Measurements from ENCODE around the gene CDKAL1.
A peak's percentile ranks its signal among the peaks of the same experiment; 100 is the strongest.
"Not testable (repeated sequence)": the region's sequence is repeated elsewhere in the genome, so short reads cannot be mapped to it uniquely, and the experiment has no call there.

CDKAL1 gene

GRCh38 chr6:20819774-20820400, 285.6 kb downstream of the CDKAL1 start:
- peaks cover 2% of the 10 kb centered on the region for H3K9me3 Mint-ChIP-seq
- no peak overlapping the region for H3K27ac Mint-ChIP-seq
- no peaks in the 10 kb centered on the region for H3K27me3 Mint-ChIP-seq (ENCODE audit: low read depth)
- DNase-seq (ENCODE audit: low spot score), result no peak
- peaks cover 3% of the 10 kb centered on the region for H3K4me1 Mint-ChIP-seq (ENCODE audit: low read depth)
- no peak overlapping the region for H3K4me3 Mint-ChIP-seq
- peaks cover 13% of the 10 kb centered on the region for H3K36me3 Mint-ChIP-seq (ENCODE audit: low read depth)

- no peaks in the 10 kb centered on the region for H3K9me3 Mint-ChIP-seq
- H3K27ac Mint-ChIP-seq, result no peak overlapping the region
- no peaks in the 10 kb centered on the region for H3K27me3 Mint-ChIP-seq (ENCODE audit: low read depth)
- H3K4me3 Mint-ChIP-seq, result no peak overlapping the region
- H3K4me1 Mint-ChIP-seq (ENCODE audit: low read depth), result no peaks in the 10 kb centered on the region
- no peak for DNase-seq (ENCODE audit: low spot score)
- peaks cover 9% of the 10 kb centered on the region for H3K36me3 Mint-ChIP-seq (ENCODE audit: low read depth)
Measured at GRCh38 chr6:20826378-20826777, 292.1 kb downstream of the CDKAL1 start.

GRCh38 chr6:20827798-20828197, 293.5 kb downstream of the CDKAL1 start:
- Mint-ChIP-seq H3K27me3 (ENCODE audit: low read depth) (no peaks in the 10 kb centered on the region), H3K36me3 (ENCODE audit: low read depth) (peaks cover 10% of the 10 kb centered on the region), H3K9me3 (no peaks in the 10 kb centered on the region), H3K27ac (no peak overlapping the region), H3K4me3 (no peak overlapping the region), H3K4me1 (ENCODE audit: low read depth) (no peaks in the 10 kb centered on the region)
- DNase-seq (ENCODE audit: low spot score), result no peak

GRCh38 chr6:20830576-20830975, 296.3 kb downstream of the CDKAL1 start:
- Mint-ChIP-seq H3K36me3 (ENCODE audit: low read depth) (peaks cover 9% of the 10 kb centered on the region), H3K27ac (no peak overlapping the region)

GRCh38 chr6:20831251-20831650, 297.0 kb downstream of the CDKAL1 start:
- not testable (repeated sequence) for DNase-seq (ENCODE audit: low spot score); H3K4me3 Mint-ChIP-seq; H3K9me3 Mint-ChIP-seq; H3K27me3 Mint-ChIP-seq (ENCODE audit: low read depth); H3K27ac Mint-ChIP-seq
- H3K4me1 Mint-ChIP-seq (ENCODE audit: low read depth), result peaks cover 13% of the 10 kb centered on the region
- peaks cover 10% of the 10 kb centered on the region for H3K36me3 Mint-ChIP-seq (ENCODE audit: low read depth)

More at GRCh38 chr6:20830576-20830975, 296.3 kb downstream of the CDKAL1 start:
- Mint-ChIP-seq H3K9me3 (no peaks in the 10 kb centered on the region), H3K4me3 (no peak overlapping the region), H3K4me1 (ENCODE audit: low read depth) (peaks cover 10% of the 10 kb centered on the region), H3K27me3 (ENCODE audit: low read depth) (no peaks in the 10 kb centered on the region)
- DNase-seq (ENCODE audit: low spot score), result no peak

GRCh38 chr6:20833881-20834515, 299.7 kb downstream of the CDKAL1 start:
- Mint-ChIP-seq H3K4me3 (no peak overlapping the region), H3K4me1 (ENCODE audit: low read depth) (peaks cover 26% of the 10 kb centered on the region), H3K27ac (no peak overlapping the region), H3K9me3 (no peaks in the 10 kb centered on the region), H3K36me3 (ENCODE audit: low read depth) (peaks cover 10% of the 10 kb centered on the region), H3K27me3 (ENCODE audit: low read depth) (no peaks in the 10 kb centered on the region)
- no peak for DNase-seq (ENCODE audit: low spot score)

- peaks cover 34% of the 10 kb centered on the region for H3K4me1 Mint-ChIP-seq (ENCODE audit: low read depth)
- no peak overlapping the region for H3K27ac Mint-ChIP-seq
- DNase-seq (ENCODE audit: low spot score), result no peak
- peaks cover 13% of the 10 kb centered on the region for H3K36me3 Mint-ChIP-seq (ENCODE audit: low read depth)
- no peaks in the 10 kb centered on the region for H3K27me3 Mint-ChIP-seq (ENCODE audit: low read depth)
- peaks cover 4% of the 10 kb centered on the region for H3K9me3 Mint-ChIP-seq
- H3K4me3 Mint-ChIP-seq, result no peak overlapping the region
Measured at GRCh38 chr6:20835315-20836010, 301.2 kb downstream of the CDKAL1 start.

GRCh38 chr6:20837189-20837588, 302.9 kb downstream of the CDKAL1 start:
- H3K27me3 Mint-ChIP-seq (ENCODE audit: low read depth), result no peaks in the 10 kb centered on the region

DNA sequence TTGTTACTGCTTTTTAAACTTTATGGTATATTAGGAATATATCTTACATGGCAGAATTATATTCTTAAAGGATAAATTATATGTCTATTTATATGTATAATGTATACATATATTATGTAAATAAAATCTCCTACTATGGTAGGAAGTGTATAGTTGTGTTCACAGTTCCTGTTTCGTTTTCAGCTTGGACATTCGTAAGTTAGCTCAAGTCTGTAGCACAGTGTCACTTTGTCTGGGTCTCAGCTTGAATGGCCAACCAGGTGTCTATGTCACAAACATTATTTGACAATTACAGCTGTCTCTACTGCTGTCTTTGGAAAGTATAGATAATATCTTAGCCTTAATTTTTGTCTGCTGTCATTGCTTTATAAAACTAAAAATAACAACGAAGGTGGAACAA, 303.9 kb downstream of the CDKAL1 start:
- DNase-seq (ENCODE audit: low spot score), result no peak
- H3K4me3 Mint-ChIP-seq, result no peak overlapping the region
- H3K4me1 Mint-ChIP-seq (ENCODE audit: low read depth), result peaks cover 43% of the 10 kb centered on the region
- no peak overlapping the region for H3K27ac Mint-ChIP-seq
- peaks cover 12% of the 10 kb centered on the region for H3K36me3 Mint-ChIP-seq (ENCODE audit: low read depth)
- peaks cover 4% of the 10 kb centered on the region for H3K9me3 Mint-ChIP-seq
- H3K27me3 Mint-ChIP-seq (ENCODE audit: low read depth), result no peaks in the 10 kb centered on the region

More at GRCh38 chr6:20837189-20837588, 302.9 kb downstream of the CDKAL1 start:
- Mint-ChIP-seq H3K27ac (peak overlapping the region; percentile 50), H3K9me3 (peaks cover 4% of the 10 kb centered on the region), H3K36me3 (ENCODE audit: low read depth) (peaks cover 12% of the 10 kb centered on the region), H3K4me3 (no peak overlapping the region), H3K4me1 (ENCODE audit: low read depth) (peaks cover 43% of the 10 kb centered on the region)
- no peak for DNase-seq (ENCODE audit: low spot score)

DNA sequence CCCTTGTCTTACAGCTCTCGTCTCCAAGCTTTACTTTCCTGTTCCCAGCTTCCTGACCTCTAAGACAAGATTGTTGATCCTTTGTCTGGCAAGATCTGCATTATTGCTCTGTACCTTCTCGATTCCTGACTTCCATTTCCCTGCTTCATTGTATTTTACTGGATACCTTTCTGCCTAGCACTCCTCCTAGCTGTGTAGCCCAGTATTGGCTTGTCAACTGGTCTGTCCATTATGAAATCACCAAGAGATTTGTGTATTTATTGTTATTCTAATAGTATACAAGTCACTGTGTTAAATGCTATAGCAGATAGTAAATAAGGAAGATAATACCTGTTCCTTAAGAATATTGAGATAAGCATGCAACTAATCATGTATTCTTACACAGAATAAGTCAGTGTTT, 305.4 kb downstream of the CDKAL1 start:
- no peak overlapping the region for H3K27ac Mint-ChIP-seq
- peaks cover 15% of the 10 kb centered on the region for H3K36me3 Mint-ChIP-seq (ENCODE audit: low read depth)
- no peak overlapping the region for H3K4me3 Mint-ChIP-seq
- H3K9me3 Mint-ChIP-seq, result peaks cover 4% of the 10 kb centered on the region
- peaks cover 38% of the 10 kb centered on the region for H3K4me1 Mint-ChIP-seq (ENCODE audit: low read depth)
- DNase-seq (ENCODE audit: low spot score), result no peak
- no peaks in the 10 kb centered on the region for H3K27me3 Mint-ChIP-seq (ENCODE audit: low read depth)

- Mint-ChIP-seq H3K9me3 (peaks cover 4% of the 10 kb centered on the region), H3K27ac (no peak overlapping the region), H3K4me1 (ENCODE audit: low read depth) (peaks cover 39% of the 10 kb centered on the region), H3K4me3 (peak overlapping the region; percentile 15), H3K27me3 (ENCODE audit: low read depth) (no peaks in the 10 kb centered on the region), H3K36me3 (ENCODE audit: low read depth) (peaks cover 15% of the 10 kb centered on the region)
- DNase-seq (ENCODE audit: low spot score), result no peak
Measured at GRCh38 chr6:20840675-20841074, 306.4 kb downstream of the CDKAL1 start.

GRCh38 chr6:20841806-20842205, 307.5 kb downstream of the CDKAL1 start:
- Mint-ChIP-seq H3K27me3 (ENCODE audit: low read depth) (no peaks in the 10 kb centered on the region), H3K27ac (no peak overlapping the region), H3K36me3 (ENCODE audit: low read depth) (peaks cover 14% of the 10 kb centered on the region), H3K4me1 (ENCODE audit: low read depth) (peaks cover 40% of the 10 kb centered on the region), H3K4me3 (no peak overlapping the region), H3K9me3 (peaks cover 4% of the 10 kb centered on the region)
- no peak for DNase-seq (ENCODE audit: low spot score)

DNA sequence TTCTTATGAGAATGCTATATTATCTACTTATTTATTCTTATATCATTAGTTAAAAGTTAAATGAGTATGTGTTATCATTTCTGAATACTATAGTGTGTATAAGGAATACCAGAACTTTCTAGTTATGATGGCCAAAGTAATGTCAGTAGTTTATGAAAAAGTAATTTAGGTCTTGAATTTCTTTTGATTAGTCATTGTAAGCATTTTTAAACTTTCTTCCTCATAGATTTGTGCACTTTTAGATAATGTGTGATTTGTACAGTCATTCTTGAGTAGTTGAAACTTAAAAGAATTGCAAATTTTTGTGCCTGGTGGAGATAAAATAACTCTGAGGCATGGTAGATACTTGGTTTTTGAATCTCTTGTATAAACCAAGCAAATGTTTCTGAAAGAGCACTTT, 311.3 kb downstream of the CDKAL1 start:
- Mint-ChIP-seq H3K4me3 (no peak overlapping the region), H3K4me1 (ENCODE audit: low read depth) (peaks cover 33% of the 10 kb centered on the region), H3K36me3 (ENCODE audit: low read depth) (peaks cover 12% of the 10 kb centered on the region), H3K27ac (no peak overlapping the region), H3K9me3 (no peaks in the 10 kb centered on the region), H3K27me3 (ENCODE audit: low read depth) (no peaks in the 10 kb centered on the region)
- no peak for DNase-seq (ENCODE audit: low spot score)

DNA sequence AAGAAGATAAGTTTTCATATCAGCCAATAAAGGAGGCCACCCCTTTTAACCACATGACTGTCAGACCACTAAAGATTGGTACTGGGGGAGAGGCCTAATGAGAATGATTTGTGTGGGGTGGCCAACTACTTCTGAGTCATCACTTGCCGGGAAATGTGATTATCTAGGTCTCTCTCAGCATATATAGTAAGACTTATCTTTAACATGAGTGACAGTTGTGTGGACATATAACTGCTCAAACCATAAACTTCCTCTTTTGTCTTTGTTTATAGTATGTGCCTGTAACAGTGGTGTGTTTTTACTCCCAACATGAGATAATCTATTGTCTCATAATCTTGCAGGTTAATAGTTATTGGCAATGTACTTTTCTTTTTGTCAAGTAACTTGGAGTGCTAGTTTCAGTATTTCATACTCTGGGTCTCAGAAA, 312.4 kb downstream of the CDKAL1 start:
- Mint-ChIP-seq H3K36me3 (ENCODE audit: low read depth) (peaks cover 12% of the 10 kb centered on the region), H3K9me3 (no peaks in the 10 kb centered on the region), H3K27ac (no peak overlapping the region), H3K4me1 (ENCODE audit: low read depth) (peaks cover 28% of the 10 kb centered on the region), H3K27me3 (ENCODE audit: low read depth) (no peaks in the 10 kb centered on the region), H3K4me3 (no peak overlapping the region)
- DNase-seq (ENCODE audit: low spot score), result no peak

Measured in T-helper 2 cell treated with Interferon-gamma antibody and Interleukin-4, amounts not matched to agents 5 μg/mL and 100 μg/mL, for 36 hours (primary cell).